WTC11 (cell line): ENCODE results near the gene ANKRD27. TPM values are rescaled to one million over a fixed set of nuclear protein-coding genes. Genes with fewer than 3 reads are reported as not detected.

Source experiments
- ATAC-seq: fragments of 200-7000 bp; cut with Tn5 transposase; 2 replicates; pipeline ENCODE4 v1.10.0; 2021; ENCODE audit warnings: mild to moderate bottlenecking, moderate library complexity
- CTCF ChIA-PET: fragments of 300-600 bp; sonication (Branson Sonifier 250); formaldehyde crosslinking; loops from one replicate; lab custom pipeline; 2021; ENCODE audit warnings: antibody characterized with exemption; lab: Charles Lee
- POLR2A ChIA-PET: fragments of 350-600 bp; sonication (Branson Sonifier 250); formaldehyde crosslinking; loops from one replicate; lab custom pipeline; 2021; ENCODE audit warnings: antibody characterized with exemption; lab: Charles Lee
- DNase-seq: peaks from one replicate; pipeline ENCODE4 v3.0.0; 2021; ENCODE audit warnings: low spot score
- H3K27ac Mint-ChIP-seq: 2 replicates; pipeline ENCODE4 v1.8.0; 2021; ENCODE audit warnings: mixed read lengths
- H3K27me3 Mint-ChIP-seq: 2 replicates; pipeline ENCODE4 v1.8.0; 2021; ENCODE audit warnings: low read depth, mild to moderate bottlenecking, moderate library complexity, mixed read lengths
- H3K36me3 Mint-ChIP-seq: 2 replicates; pipeline ENCODE4 v1.8.0; 2021; ENCODE audit warnings: mixed read lengths
- H3K4me1 Mint-ChIP-seq: 2 replicates; pipeline ENCODE4 v1.8.0; 2022; ENCODE audit warnings: mixed read lengths
- H3K4me3 Mint-ChIP-seq: 2 replicates; pipeline ENCODE4 v1.8.0; 2021; ENCODE audit warnings: mild to moderate bottlenecking, moderate library complexity, mixed read lengths
- H3K9me3 Mint-ChIP-seq: 2 replicates; pipeline ENCODE4 v1.8.0; 2021; ENCODE audit warnings: mixed read lengths
- ATF1 ChIP-seq: sonication (generic); formaldehyde crosslinking; IDR thresholded peaks from 2 replicates; pipeline ENCODE4 v1.8.1; 2023; ENCODE audit warnings: mild to moderate bottlenecking, moderate library complexity, missing genetic modification reagents
- CREB1 ChIP-seq: sonication (generic); formaldehyde crosslinking; IDR thresholded peaks from 2 replicates; pipeline ENCODE4 v1.8.0; 2023; ENCODE audit warnings: mild to moderate bottlenecking, missing genetic modification reagents
- JUN ChIP-seq: sonication (generic); formaldehyde crosslinking; IDR thresholded peaks from 2 replicates; pipeline ENCODE4 v1.8.0; 2023; ENCODE audit warnings: mild to moderate bottlenecking, missing genetic modification reagents
- KAT7 ChIP-seq: sonication (generic); formaldehyde crosslinking; IDR thresholded peaks from 2 replicates; pipeline ENCODE4 v1.8.1; 2023; ENCODE audit warnings: missing genetic modification reagents, mild to moderate bottlenecking, borderline replicate concordance
- MXD4 ChIP-seq: fragments of 250-450 bp; sonication (Bioruptor Pico); IDR thresholded peaks from 2 replicates; pipeline ENCODE4 v1.8.0; 2021; ENCODE audit warnings: mild to moderate bottlenecking, moderate library complexity, borderline replicate concordance
- NFE2L1 ChIP-seq: sonication (generic); formaldehyde crosslinking; IDR thresholded peaks from 2 replicates; pipeline ENCODE4 v1.8.1; 2023; ENCODE audit warnings: missing genetic modification reagents
- NFYB ChIP-seq: sonication (generic); formaldehyde crosslinking; conservative IDR thresholded peaks from 2 replicates; pipeline ENCODE4 v1.8.0; 2022; ENCODE audit warnings: low read depth, missing genetic modification reagents
- NR2C2 ChIP-seq: sonication (generic); formaldehyde crosslinking; IDR thresholded peaks from 2 replicates; pipeline ENCODE4 v1.8.0; 2022; ENCODE audit warnings: mild to moderate bottlenecking, missing genetic modification reagents
- OVOL2 ChIP-seq: fragments of 250-450 bp; sonication (Bioruptor Pico); IDR thresholded peaks from 2 replicates; pipeline ENCODE4 v1.9.0; 2021; ENCODE audit warnings: mild to moderate bottlenecking, borderline replicate concordance
- SMAD4 ChIP-seq: sonication (generic); formaldehyde crosslinking; IDR thresholded peaks from 2 replicates; pipeline ENCODE4 v1.8.0; 2022; ENCODE audit warnings: mild to moderate bottlenecking, missing genetic modification reagents
- SOX15 ChIP-seq: fragments of 250-450 bp; sonication (Bioruptor Pico); IDR thresholded peaks from 2 replicates; pipeline ENCODE4 v1.9.0; 2021; ENCODE audit warnings: mild to moderate bottlenecking
- TEAD1 ChIP-seq: sonication (generic); formaldehyde crosslinking; IDR thresholded peaks from 2 replicates; pipeline ENCODE4 v1.8.0; 2022; ENCODE audit warnings: mild to moderate bottlenecking, missing genetic modification reagents
- TP53 ChIP-seq: sonication (generic); formaldehyde crosslinking; IDR thresholded peaks from 2 replicates; pipeline ENCODE4 v1.8.1; 2023; ENCODE audit warnings: mild to moderate bottlenecking, missing genetic modification reagents
- ZNF232 ChIP-seq: sonication (generic); formaldehyde crosslinking; IDR thresholded peaks from 2 replicates; pipeline ENCODE4 v1.8.0; 2022; ENCODE audit warnings: mild to moderate bottlenecking, missing genetic modification reagents
- ZNF317 ChIP-seq: sonication (generic); formaldehyde crosslinking; IDR thresholded peaks from 2 replicates; pipeline ENCODE4 v1.8.1; 2023; ENCODE audit warnings: low read depth, mild to moderate bottlenecking, moderate library complexity, missing genetic modification reagents, borderline replicate concordance
- ZNF396 ChIP-seq: fragments of 250-450 bp; sonication (Bioruptor Pico); IDR thresholded peaks from 2 replicates; pipeline ENCODE4 v1.8.0; 2021; ENCODE audit warnings: mild to moderate bottlenecking, moderate library complexity, borderline replicate concordance
- ZNF423 ChIP-seq: fragments of 250-450 bp; sonication (Bioruptor Pico); IDR thresholded peaks from 2 replicates; pipeline ENCODE4 v2.1.2; 2022; ENCODE audit warnings: mild to moderate bottlenecking, moderate library complexity
- total RNA-seq: library from RNA; stranded (reverse); gene quantifications from 3 replicates; pipeline ENCODE4 v1.2.3, GENCODE V29; 2021
- TF ChIP-seq, protein P1 (sequence below): fragments of 250-450 bp; sonication (Bioruptor Pico); IDR thresholded peaks from 2 replicates; pipeline ENCODE4 v1.8.0; 2021; ENCODE audit warnings: mild to moderate bottlenecking
- TF ChIP-seq, protein P2 (sequence below): sonication (generic); formaldehyde crosslinking; IDR thresholded peaks from 2 replicates; pipeline ENCODE4 v1.8.0; 2022; ENCODE audit warnings: missing genetic modification reagents
- TF ChIP-seq, protein P3 (sequence below): sonication (generic); formaldehyde crosslinking; conservative IDR thresholded peaks from 2 replicates; pipeline ENCODE4 v1.8.1; 2022; ENCODE audit warnings: mild to moderate bottlenecking, missing genetic modification reagents
- TF ChIP-seq, protein P4 (sequence below): sonication (generic); formaldehyde crosslinking; IDR thresholded peaks from 2 replicates; pipeline ENCODE4 v1.8.1; 2023; ENCODE audit warnings: mild to moderate bottlenecking, missing genetic modification reagents
- TF ChIP-seq, protein P5 (sequence below): sonication (generic); formaldehyde crosslinking; IDR thresholded peaks from 2 replicates; pipeline ENCODE4 v1.8.1; 2022; ENCODE audit warnings: mild to moderate bottlenecking, missing genetic modification reagents, moderate library complexity, borderline replicate concordance
- TF ChIP-seq, protein P6 (sequence below): sonication (generic); formaldehyde crosslinking; IDR thresholded peaks from 2 replicates; pipeline ENCODE4 v1.8.1; 2023; ENCODE audit warnings: mild to moderate bottlenecking, missing genetic modification reagents, borderline replicate concordance

ANKRD27 gene
- total RNA-seq, 1 experiment from 2014 or later = 48.6 TPM

DNA sequence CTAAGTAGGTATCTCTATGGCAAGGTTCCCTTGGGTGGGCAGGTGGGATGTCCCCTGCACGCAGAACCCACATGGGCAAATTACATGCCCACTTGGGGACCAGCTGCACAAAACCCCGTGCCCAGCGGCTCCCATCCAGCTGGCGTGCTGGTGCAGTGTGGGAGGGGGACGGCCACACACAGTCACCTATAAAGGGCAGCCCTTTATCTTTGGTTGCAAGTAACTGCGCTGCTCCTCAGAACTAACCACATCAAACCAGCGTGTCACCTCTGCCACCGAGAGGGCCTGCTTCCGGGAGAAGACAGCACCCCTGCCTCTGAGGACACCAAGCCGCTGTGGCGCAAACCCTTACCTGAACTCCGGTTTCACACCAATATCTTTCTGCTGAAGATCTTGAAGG lies 32.2 kb downstream of the ANKRD27 start (continued):
- TF ChIP-seq, protein P1, sequence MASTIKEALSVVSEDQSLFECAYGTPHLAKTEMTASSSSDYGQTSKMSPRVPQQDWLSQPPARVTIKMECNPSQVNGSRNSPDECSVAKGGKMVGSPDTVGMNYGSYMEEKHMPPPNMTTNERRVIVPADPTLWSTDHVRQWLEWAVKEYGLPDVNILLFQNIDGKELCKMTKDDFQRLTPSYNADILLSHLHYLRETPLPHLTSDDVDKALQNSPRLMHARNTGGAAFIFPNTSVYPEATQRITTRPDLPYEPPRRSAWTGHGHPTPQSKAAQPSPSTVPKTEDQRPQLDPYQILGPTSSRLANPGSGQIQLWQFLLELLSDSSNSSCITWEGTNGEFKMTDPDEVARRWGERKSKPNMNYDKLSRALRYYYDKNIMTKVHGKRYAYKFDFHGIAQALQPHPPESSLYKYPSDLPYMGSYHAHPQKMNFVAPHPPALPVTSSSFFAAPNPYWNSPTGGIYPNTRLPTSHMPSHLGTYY (CRISPR knock-in tag) = no peak
- no peak for TF ChIP-seq ZNF317
- no peak for TF ChIP-seq OVOL2 (CRISPR knock-in tag)
- TF ChIP-seq, protein P2, sequence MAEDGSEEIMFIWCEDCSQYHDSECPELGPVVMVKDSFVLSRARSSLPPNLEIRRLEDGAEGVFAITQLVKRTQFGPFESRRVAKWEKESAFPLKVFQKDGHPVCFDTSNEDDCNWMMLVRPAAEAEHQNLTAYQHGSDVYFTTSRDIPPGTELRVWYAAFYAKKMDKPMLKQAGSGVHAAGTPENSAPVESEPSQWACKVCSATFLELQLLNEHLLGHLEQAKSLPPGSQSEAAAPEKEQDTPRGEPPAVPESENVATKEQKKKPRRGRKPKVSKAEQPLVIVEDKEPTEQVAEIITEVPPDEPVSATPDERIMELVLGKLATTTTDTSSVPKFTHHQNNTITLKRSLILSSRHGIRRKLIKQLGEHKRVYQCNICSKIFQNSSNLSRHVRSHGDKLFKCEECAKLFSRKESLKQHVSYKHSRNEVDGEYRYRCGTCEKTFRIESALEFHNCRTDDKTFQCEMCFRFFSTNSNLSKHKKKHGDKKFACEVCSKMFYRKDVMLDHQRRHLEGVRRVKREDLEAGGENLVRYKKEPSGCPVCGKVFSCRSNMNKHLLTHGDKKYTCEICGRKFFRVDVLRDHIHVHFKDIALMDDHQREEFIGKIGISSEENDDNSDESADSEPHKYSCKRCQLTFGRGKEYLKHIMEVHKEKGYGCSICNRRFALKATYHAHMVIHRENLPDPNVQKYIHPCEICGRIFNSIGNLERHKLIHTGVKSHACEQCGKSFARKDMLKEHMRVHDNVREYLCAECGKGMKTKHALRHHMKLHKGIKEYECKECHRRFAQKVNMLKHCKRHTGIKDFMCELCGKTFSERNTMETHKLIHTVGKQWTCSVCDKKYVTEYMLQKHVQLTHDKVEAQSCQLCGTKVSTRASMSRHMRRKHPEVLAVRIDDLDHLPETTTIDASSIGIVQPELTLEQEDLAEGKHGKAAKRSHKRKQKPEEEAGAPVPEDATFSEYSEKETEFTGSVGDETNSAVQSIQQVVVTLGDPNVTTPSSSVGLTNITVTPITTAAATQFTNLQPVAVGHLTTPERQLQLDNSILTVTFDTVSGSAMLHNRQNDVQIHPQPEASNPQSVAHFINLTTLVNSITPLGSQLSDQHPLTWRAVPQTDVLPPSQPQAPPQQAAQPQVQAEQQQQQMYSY (CRISPR knock-in tag) = no peak
- TF ChIP-seq ATF1 (CRISPR knock-in tag) = no peak
- no peak for TF ChIP-seq SMAD4 (CRISPR knock-in tag)
- TF ChIP-seq, protein P3, sequence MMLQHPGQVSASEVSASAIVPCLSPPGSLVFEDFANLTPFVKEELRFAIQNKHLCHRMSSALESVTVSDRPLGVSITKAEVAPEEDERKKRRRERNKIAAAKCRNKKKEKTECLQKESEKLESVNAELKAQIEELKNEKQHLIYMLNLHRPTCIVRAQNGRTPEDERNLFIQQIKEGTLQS (CRISPR knock-in tag) = no peak

DNA sequence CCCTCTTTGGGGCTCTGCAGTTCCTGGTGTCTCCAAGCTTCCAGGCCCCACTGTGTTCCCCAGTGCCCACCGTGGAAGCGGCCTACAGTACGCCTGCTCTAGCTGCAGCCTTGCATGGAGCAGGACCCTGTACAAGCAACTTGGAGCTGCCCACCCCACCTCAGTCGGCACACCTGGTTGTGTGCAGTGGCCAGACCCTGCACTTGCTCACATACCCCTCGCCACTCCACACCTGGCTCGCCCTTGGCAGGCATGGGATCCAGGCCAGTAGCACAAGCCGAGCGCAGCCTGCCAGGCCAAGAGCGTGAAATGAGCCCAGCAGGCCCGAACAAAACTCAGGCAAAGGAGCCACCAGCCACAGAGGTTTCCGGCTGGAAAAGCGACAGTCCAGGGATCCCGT lies 36.4 kb downstream of the ANKRD27 start:
- H3K27me3 Mint-ChIP-seq = no peaks in the 10 kb centered on the region
- H3K27ac Mint-ChIP-seq = no peak overlapping the region
- CTCF ChIA-PET = no interaction called here
- no peak for TF ChIP-seq NFYB
- no peak for TF ChIP-seq SOX15 (CRISPR knock-in tag)
- TF ChIP-seq, protein P4, sequence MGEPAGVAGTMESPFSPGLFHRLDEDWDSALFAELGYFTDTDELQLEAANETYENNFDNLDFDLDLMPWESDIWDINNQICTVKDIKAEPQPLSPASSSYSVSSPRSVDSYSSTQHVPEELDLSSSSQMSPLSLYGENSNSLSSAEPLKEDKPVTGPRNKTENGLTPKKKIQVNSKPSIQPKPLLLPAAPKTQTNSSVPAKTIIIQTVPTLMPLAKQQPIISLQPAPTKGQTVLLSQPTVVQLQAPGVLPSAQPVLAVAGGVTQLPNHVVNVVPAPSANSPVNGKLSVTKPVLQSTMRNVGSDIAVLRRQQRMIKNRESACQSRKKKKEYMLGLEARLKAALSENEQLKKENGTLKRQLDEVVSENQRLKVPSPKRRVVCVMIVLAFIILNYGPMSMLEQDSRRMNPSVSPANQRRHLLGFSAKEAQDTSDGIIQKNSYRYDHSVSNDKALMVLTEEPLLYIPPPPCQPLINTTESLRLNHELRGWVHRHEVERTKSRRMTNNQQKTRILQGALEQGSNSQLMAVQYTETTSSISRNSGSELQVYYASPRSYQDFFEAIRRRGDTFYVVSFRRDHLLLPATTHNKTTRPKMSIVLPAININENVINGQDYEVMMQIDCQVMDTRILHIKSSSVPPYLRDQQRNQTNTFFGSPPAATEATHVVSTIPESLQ = no peak
- TF ChIP-seq JUN = no peak
- TF ChIP-seq TEAD1 (CRISPR knock-in tag) = no peak
- TF ChIP-seq NR2C2 (CRISPR knock-in tag) = no peak
- no peak for TF ChIP-seq MXD4 (CRISPR knock-in tag)
- no peak overlapping the region for H3K4me3 Mint-ChIP-seq
- no peaks in the 10 kb centered on the region for H3K9me3 Mint-ChIP-seq
- POLR2A ChIA-PET = no interaction called here
- peaks cover 70% of the 10 kb centered on the region for H3K36me3 Mint-ChIP-seq
- no peak for DNase-seq
- ATAC-seq = no peak
- no peaks in the 10 kb centered on the region for H3K4me1 Mint-ChIP-seq

DNA sequence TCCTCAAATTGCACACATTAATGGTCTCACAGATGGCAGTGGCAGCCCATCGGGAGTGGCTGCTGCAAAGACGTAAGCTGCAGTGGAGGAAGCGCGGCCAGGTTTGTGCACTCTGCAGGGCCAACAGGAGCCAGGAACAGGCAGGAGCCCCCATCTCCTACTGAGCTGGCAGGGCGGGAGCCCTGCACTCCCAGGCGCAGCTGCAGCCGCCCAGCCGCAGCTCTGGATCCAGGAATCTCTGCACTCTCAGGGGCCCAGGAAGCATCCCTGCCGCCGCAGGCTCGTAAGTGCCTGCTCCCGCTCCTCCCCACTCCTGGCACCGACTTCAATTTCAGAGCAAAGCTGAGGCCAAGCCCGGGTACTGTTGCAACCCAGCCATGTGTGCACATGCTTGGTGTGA lies 37.5 kb downstream of the ANKRD27 start:
- CTCF ChIA-PET = no interaction called here
- no peak for ATAC-seq
- no peak for TF ChIP-seq ZNF232 (CRISPR knock-in tag)
- no peak for TF ChIP-seq ZNF423 (CRISPR knock-in tag)
- no peak for TF ChIP-seq CREB1 (CRISPR knock-in tag)
- TF ChIP-seq, protein P5, sequence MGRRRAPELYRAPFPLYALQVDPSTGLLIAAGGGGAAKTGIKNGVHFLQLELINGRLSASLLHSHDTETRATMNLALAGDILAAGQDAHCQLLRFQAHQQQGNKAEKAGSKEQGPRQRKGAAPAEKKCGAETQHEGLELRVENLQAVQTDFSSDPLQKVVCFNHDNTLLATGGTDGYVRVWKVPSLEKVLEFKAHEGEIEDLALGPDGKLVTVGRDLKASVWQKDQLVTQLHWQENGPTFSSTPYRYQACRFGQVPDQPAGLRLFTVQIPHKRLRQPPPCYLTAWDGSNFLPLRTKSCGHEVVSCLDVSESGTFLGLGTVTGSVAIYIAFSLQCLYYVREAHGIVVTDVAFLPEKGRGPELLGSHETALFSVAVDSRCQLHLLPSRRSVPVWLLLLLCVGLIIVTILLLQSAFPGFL (CRISPR knock-in tag) = no peak
- no peak for TF ChIP-seq TP53
- TF ChIP-seq KAT7 (CRISPR knock-in tag) = no peak
- no peak for TF ChIP-seq ZNF396 (CRISPR knock-in tag)
- TF ChIP-seq NFE2L1 (CRISPR knock-in tag) = no peak
- TF ChIP-seq, protein P6, sequence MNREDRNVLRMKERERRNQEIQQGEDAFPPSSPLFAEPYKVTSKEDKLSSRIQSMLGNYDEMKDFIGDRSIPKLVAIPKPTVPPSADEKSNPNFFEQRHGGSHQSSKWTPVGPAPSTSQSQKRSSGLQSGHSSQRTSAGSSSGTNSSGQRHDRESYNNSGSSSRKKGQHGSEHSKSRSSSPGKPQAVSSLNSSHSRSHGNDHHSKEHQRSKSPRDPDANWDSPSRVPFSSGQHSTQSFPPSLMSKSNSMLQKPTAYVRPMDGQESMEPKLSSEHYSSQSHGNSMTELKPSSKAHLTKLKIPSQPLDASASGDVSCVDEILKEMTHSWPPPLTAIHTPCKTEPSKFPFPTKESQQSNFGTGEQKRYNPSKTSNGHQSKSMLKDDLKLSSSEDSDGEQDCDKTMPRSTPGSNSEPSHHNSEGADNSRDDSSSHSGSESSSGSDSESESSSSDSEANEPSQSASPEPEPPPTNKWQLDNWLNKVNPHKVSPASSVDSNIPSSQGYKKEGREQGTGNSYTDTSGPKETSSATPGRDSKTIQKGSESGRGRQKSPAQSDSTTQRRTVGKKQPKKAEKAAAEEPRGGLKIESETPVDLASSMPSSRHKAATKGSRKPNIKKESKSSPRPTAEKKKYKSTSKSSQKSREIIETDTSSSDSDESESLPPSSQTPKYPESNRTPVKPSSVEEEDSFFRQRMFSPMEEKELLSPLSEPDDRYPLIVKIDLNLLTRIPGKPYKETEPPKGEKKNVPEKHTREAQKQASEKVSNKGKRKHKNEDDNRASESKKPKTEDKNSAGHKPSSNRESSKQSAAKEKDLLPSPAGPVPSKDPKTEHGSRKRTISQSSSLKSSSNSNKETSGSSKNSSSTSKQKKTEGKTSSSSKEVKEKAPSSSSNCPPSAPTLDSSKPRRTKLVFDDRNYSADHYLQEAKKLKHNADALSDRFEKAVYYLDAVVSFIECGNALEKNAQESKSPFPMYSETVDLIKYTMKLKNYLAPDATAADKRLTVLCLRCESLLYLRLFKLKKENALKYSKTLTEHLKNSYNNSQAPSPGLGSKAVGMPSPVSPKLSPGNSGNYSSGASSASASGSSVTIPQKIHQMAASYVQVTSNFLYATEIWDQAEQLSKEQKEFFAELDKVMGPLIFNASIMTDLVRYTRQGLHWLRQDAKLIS = no peak
- TF ChIP-seq, protein P3 (CRISPR knock-in tag) = no peak

More for the DNA sequence above, 37.5 kb downstream of the ANKRD27 start:
- no peaks in the 10 kb centered on the region for H3K4me1 Mint-ChIP-seq
- no peaks in the 10 kb centered on the region for H3K9me3 Mint-ChIP-seq
- no peak overlapping the region for H3K27ac Mint-ChIP-seq
- H3K4me3 Mint-ChIP-seq = no peak overlapping the region
- POLR2A ChIA-PET = no interaction called here
- no peak for DNase-seq
- no peaks in the 10 kb centered on the region for H3K27me3 Mint-ChIP-seq
- peaks cover 66% of the 10 kb centered on the region for H3K36me3 Mint-ChIP-seq
